ENCODE results near the gene LIAS.
"Not testable (repeated sequence)": the region's sequence is repeated elsewhere in the genome, so short reads cannot be mapped to it uniquely, and the experiment has no call there.

Gene LIAS

GRCh38 chr4:39458505-39459300 lies at the start of gene LIAS, which contains the start of gene RPL9:
TSS of gene LIAS (plus strand) at chr4:39459056. CDS start at chr4:39459118, 62 bp downstream.
TSS of gene RPL9 (minus strand) at chr4:39458922. CDS start at chr4:39458439, 483 bp downstream.
- peaks cover 42 to 50% (median 45%) of the 10 kb centered on the region in 3 donors for H3K36me3 ChIP-seq
- peaks cover 0 to 30% (median 22%) of the 10 kb centered on the region in 4 donors for H3K4me1 ChIP-seq
- H3K27me3 ChIP-seq = no peaks in the 10 kb centered on the region
- TF ChIP-seq CTCF (IDR thresholded peaks at IDR 0.05) = peak in 1 of 2 experiments; percentile 6
- intact Hi-C loops (cut with DNase I; ENCODE audit: low total_unique reads) = loop anchor here (5.0 kb wide), 1 partner anchor 69 kb away; the partner anchor contains the start of gene UGDH
- H3K9me3 ChIP-seq = no peaks in the 10 kb centered on the region
- peak within 1 kb of the TSS; percentile 63 to 88 for H3K4me3 ChIP-seq
- H3K27ac ChIP-seq = peak within 1 kb of the TSS; percentile 87 to 97
- peak; percentile 95 to 98 for DNase-seq

GRCh38 chr4:39410415-39410814 lies 48.4 kb upstream of the LIAS start:
- Histone ChIP-seq H3K4me1 (no peaks in the 10 kb centered on the region), H3K9me3 (no peaks in the 10 kb centered on the region), H3K36me3 (no peaks in the 10 kb centered on the region), H3K27me3 (peaks cover 0 to 3% of the 10 kb centered on the region in 2 donors), H3K4me3 (no peak overlapping the region), H3K27ac (no peak overlapping the region)
- intact Hi-C loops (cut with DNase I; ENCODE audit: low total_unique reads) = no loop called here
- TF ChIP-seq CTCF (IDR thresholded peaks at IDR 0.05) = peak in 1 of 2 experiments; percentile 15
- DNase-seq = no peak

- DNase-seq; H3K4me1 ChIP-seq; H3K27ac ChIP-seq; H3K4me3 ChIP-seq; H3K27me3 ChIP-seq; H3K9me3 ChIP-seq; H3K36me3 ChIP-seq; intact Hi-C loops (cut with DNase I; ENCODE audit: low total_unique reads): not testable (repeated sequence)
Measured at GRCh38 chr4:39411561-39411960, 47.3 kb upstream of the LIAS start.

GRCh38 chr4:39415678-39416283 lies 43.1 kb upstream of the LIAS start:
- TF ChIP-seq CTCF (IDR thresholded peaks at IDR 0.05) = no peak
- H3K4me3 ChIP-seq = no peak overlapping the region
- no peak for DNase-seq
- no peaks in the 10 kb centered on the region for H3K27me3 ChIP-seq
- H3K27ac ChIP-seq = no peak overlapping the region
- H3K9me3 ChIP-seq = no peaks in the 10 kb centered on the region
- intact Hi-C loops (cut with DNase I; ENCODE audit: low total_unique reads) = no loop called here
- H3K4me1 ChIP-seq = no peaks in the 10 kb centered on the region
- H3K36me3 ChIP-seq = no peaks in the 10 kb centered on the region

- H3K9me3 ChIP-seq = no peaks in the 10 kb centered on the region
- no peak for TF ChIP-seq CTCF (IDR thresholded peaks at IDR 0.05)
Measured at GRCh38 chr4:39422247-39422646, 36.6 kb upstream of the LIAS start.

GRCh38 chr4:39425297-39425696 lies 33.6 kb upstream of the LIAS start:
- H3K27ac ChIP-seq; DNase-seq; H3K4me1 ChIP-seq; H3K9me3 ChIP-seq; H3K36me3 ChIP-seq; intact Hi-C loops (cut with DNase I; ENCODE audit: low total_unique reads); H3K27me3 ChIP-seq; H3K4me3 ChIP-seq: not testable (repeated sequence)

More at GRCh38 chr4:39422247-39422646, 36.6 kb upstream of the LIAS start:
- no peak overlapping the region for H3K27ac ChIP-seq
- intact Hi-C loops (cut with DNase I; ENCODE audit: low total_unique reads) = no loop called here
- no peaks in the 10 kb centered on the region for H3K27me3 ChIP-seq
- H3K4me1 ChIP-seq = no peaks in the 10 kb centered on the region
- H3K4me3 ChIP-seq = no peak overlapping the region
- H3K36me3 ChIP-seq = no peaks in the 10 kb centered on the region
- no peak for DNase-seq
